HL-60 (cell line): Measurements from ENCODE around the gene SMAD7.

Source experiments
- DNase-seq, 2 experiments: peaks; one replicate each; pipeline ENCODE4 v3.0.0-alpha.2; 2010 to 2020; ENCODE audit warnings: low read depth in 1 of 2, low spot score in 1 of 2
- H3K27ac ChIP-seq: fragments of 250-450 bp; sonication (Bioruptor Pico); replicated peaks from 2 replicates; pipeline ENCODE4 v1.5.1; 2020; ENCODE audit warnings: mild to moderate bottlenecking, moderate library complexity
- H3K27me3 ChIP-seq: fragments of 250-450 bp; sonication (Bioruptor Pico); 2 replicates; pipeline ENCODE4 v1.5.1; 2021; ENCODE audit warnings: mild to moderate bottlenecking, moderate library complexity; ENCODE audit not compliant: insufficient read depth, poor library complexity, severe bottlenecking
- H3K4me3 ChIP-seq: replicated peaks from 2 replicates; pipeline ENCODE4 v1.5.1; 2011; ENCODE audit warnings: mild to moderate bottlenecking, control low read depth, low read length; ENCODE audit not compliant: insufficient read depth
- CTCF ChIP-seq: IDR thresholded peaks from one replicate; pipeline ENCODE4 v1.5.1; 2011; ENCODE audit warnings: low read length, control low read depth, inconsistent platforms; ENCODE audit not compliant: insufficient read depth
- GABPA ChIP-seq: IDR thresholded peaks from 2 replicates; pipeline ENCODE4 v1.6.1; 2012; ENCODE audit warnings: low read depth
- POLR2AphosphoS5 ChIP-seq: IDR thresholded peaks from 2 replicates; pipeline ENCODE4 v1.6.1; 2012; ENCODE audit warnings: low read depth
- REST ChIP-seq: IDR thresholded peaks from 2 replicates; pipeline ENCODE4 v1.6.1; 2012; ENCODE audit warnings: low read depth; ENCODE audit not compliant: insufficient replicate concordance
- SPI1 ChIP-seq: IDR thresholded peaks from 2 replicates; pipeline ENCODE4 v1.6.1; 2012; ENCODE audit warnings: low read depth, mild to moderate bottlenecking, borderline replicate concordance

The SMAD7 gene

GRCh38 chr18:48922801-48923730 is 27.7 kb downstream of the SMAD7 start:
- no peak for TF ChIP-seq CTCF
- TF ChIP-seq GABPA: 0 out of 2 replicates have a peak, but pooled peaks have one; percentile 26
- TF ChIP-seq SPI1: peak; percentile 7; the same call in 1 of the 2 replicates
- TF ChIP-seq REST: no peak
- peak; percentile 55; the same call in 1 of the 2 replicates for TF ChIP-seq POLR2AphosphoS5
- Histone ChIP-seq H3K27ac (peak overlapping the region; percentile 54), H3K27me3 (no peaks in the 10 kb centered on the region), H3K4me3 (no peak overlapping the region)
- DNase-seq: peak in 1 of 2 experiments; percentile 83

- DNase-seq: no peak
- Histone ChIP-seq H3K27me3 (no peaks in the 10 kb centered on the region), H3K4me3 (no peak overlapping the region), H3K27ac (peak overlapping the region; percentile 54)
- TF ChIP-seq GABPA (no peak), REST (no peak), SPI1 (no peak), CTCF (no peak), POLR2AphosphoS5 (no peak)
Measured at GRCh38 chr18:48922226-48922800, 28.5 kb downstream of the SMAD7 start.

- DNase-seq: no peak
- TF ChIP-seq SPI1: no peak
- TF ChIP-seq POLR2AphosphoS5: no peak
- TF ChIP-seq REST: no peak
- no peak for TF ChIP-seq GABPA
- no peak overlapping the region for H3K27ac ChIP-seq
- no peaks in the 10 kb centered on the region for H3K27me3 ChIP-seq
- no peak overlapping the region for H3K4me3 ChIP-seq
Measured at GRCh38 chr18:48921305-48922225, 29.2 kb downstream of the SMAD7 start.
